Naive thymus-derived CD4-positive, alpha-beta T cell (primary cell): ENCODE results near the gene SLC44A5. TPM values are rescaled to one million over a fixed set of nuclear protein-coding genes. Genes with fewer than 3 reads are reported as not detected.

Experiments used
- ATAC-seq: fragments of 150-1000 bp; cut with Tn5 transposase; 2 replicates; pipeline ENCODE4 v1.10.0; 2021; ENCODE audit warnings: mild to moderate bottlenecking, moderate library complexity
- CTCF ChIA-PET: fragments of 350-600 bp; sonication (Branson Sonifier 250); formaldehyde crosslinking; loops from one replicate; lab custom pipeline; 2021; ENCODE audit warnings: antibody characterized with exemption; lab: Charles Lee
- POLR2A ChIA-PET: fragments of 350-600 bp; sonication (Branson Sonifier 250); formaldehyde crosslinking; loops from one replicate; lab custom pipeline; 2021; ENCODE audit warnings: antibody characterized with exemption, inconsistent platforms; lab: Charles Lee
- DNase-seq, 9 donors: peaks; one replicate each; pipeline versions ENCODE4 v3.0.0 to v3.0.0-alpha.2; 2020 to 2022; ENCODE audit warnings: mixed read lengths in 1 of 9
- H3K27ac ChIP-seq: one replicate; pipeline ENCODE4 v1.7.0; 2013; ENCODE audit warnings: mild to moderate bottlenecking, low read depth, low read length, moderate library complexity
- H3K27me3 ChIP-seq, 2 donors: one replicate each; pipeline ENCODE4 v1.7.0; 2013; ENCODE audit warnings: low read length in 2 of 2, mild to moderate bottlenecking in 2 of 2, moderate library complexity in 2 of 2; ENCODE audit not compliant: control insufficient read depth in 2 of 2, insufficient read depth in 2 of 2
- H3K36me3 ChIP-seq, 3 experiments: 1 replicate in 2 of 3; 2 replicates in 1 of 3; pipeline ENCODE4 v1.7.0; 2013; ENCODE audit warnings: low read length in 3 of 3, mild to moderate bottlenecking in 3 of 3, moderate library complexity in 1 of 3; ENCODE audit not compliant: insufficient read depth in 3 of 3, control insufficient read depth in 2 of 3
- H3K4me1 ChIP-seq, 2 donors: one replicate each; pipeline ENCODE4 v1.7.0; 2013; ENCODE audit warnings: low read length in 2 of 2, mild to moderate bottlenecking in 2 of 2, moderate library complexity in 1 of 2; ENCODE audit not compliant: control insufficient read depth in 2 of 2, insufficient read depth in 2 of 2
- H3K4me3 ChIP-seq: 2 replicates; pipeline ENCODE4 v1.7.0; 2013; ENCODE audit warnings: mild to moderate bottlenecking, low read length
- H3K9me3 ChIP-seq, 3 experiments: 1 replicate in 2 of 3; 2 replicates in 1 of 3; pipeline ENCODE4 v1.7.0; 2013; ENCODE audit warnings: low read length in 3 of 3; ENCODE audit not compliant: control insufficient read depth in 2 of 3
- H3K27ac Mint-ChIP-seq, 9 donors: one replicate each; pipeline ENCODE4 v1.8.0; 2020 to 2022; ENCODE audit warnings: mixed read lengths in 9 of 9, mild to moderate bottlenecking in 8 of 9, moderate library complexity in 5 of 9, inconsistent platforms in 2 of 9
- H3K27me3 Mint-ChIP-seq, 5 donors: one replicate each; pipeline ENCODE4 v1.8.0; 2021 to 2022; ENCODE audit warnings: mixed read lengths in 5 of 5, mild to moderate bottlenecking in 1 of 5
- H3K36me3 Mint-ChIP-seq, 5 donors: one replicate each; pipeline ENCODE4 v1.8.0; 2020 to 2022; ENCODE audit warnings: mixed read lengths in 5 of 5, mild to moderate bottlenecking in 3 of 5, inconsistent platforms in 1 of 5
- H3K4me1 Mint-ChIP-seq, 7 donors: one replicate each; pipeline ENCODE4 v1.8.0; 2020 to 2022; ENCODE audit warnings: mixed read lengths in 7 of 7, mild to moderate bottlenecking in 3 of 7, inconsistent platforms in 1 of 7
- H3K4me3 Mint-ChIP-seq, 10 donors: one replicate each; pipeline ENCODE4 v1.8.0; 2020 to 2022; ENCODE audit warnings: mild to moderate bottlenecking in 10 of 10, mixed read lengths in 10 of 10, moderate library complexity in 6 of 10, inconsistent platforms in 2 of 10
- H3K9me3 Mint-ChIP-seq, 11 donors: one replicate each; pipeline ENCODE4 v1.8.0; 2020 to 2022; ENCODE audit warnings: mixed read lengths in 11 of 11, mild to moderate bottlenecking in 4 of 11, inconsistent platforms in 1 of 11, moderate library complexity in 1 of 11
- intact Hi-C, 2 donors: fragments of 100-400 bp; cut with micrococcal nuclease; formaldehyde crosslinking; loops; one replicate each; pipeline ENCODE4 v1.15.1; 2023
- polyA plus RNA-seq, 2 donors: library from polyadenylated mRNA; unstranded; fragments of 300-500 nt; fragmentation: Illumina TruSeq; gene quantifications; one replicate each; pipeline ENCODE4 v1.2.3, GENCODE V29; 2021
- total RNA-seq, 6 experiments: library from RNA in 5 of 6; stranded (reverse) in 5 of 6; gene quantifications; 1 replicate in 5 of 6; 2 replicates in 1 of 6; pipeline ENCODE4 v1.2.3 and lab custom pipeline; 2021 to 2026

The SLC44A5 gene
- total and polyA plus RNA-seq, 7 experiments from 2014 or later = 0.92 to 6.0 (median 3.0) TPM; not detected in 3

DNA sequence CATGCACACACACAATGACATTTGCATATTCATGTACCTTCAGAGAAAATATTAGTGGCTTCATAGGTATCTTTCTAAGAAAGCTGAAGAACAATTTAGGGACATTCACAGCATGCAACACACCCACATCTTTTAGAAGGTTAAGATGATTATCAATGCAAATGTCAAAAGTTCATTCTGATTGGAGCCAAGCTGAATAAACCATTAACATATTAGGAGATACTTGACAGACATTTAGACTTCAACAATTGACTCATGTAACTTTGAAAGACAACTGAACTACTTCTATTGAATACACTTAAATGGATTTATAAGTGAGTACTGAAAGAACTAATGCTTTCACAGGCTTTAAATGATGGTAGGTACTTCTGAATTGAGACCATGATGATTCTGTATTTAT is 365.7 kb downstream of the SLC44A5 start:
- H3K27ac ChIP-seq = no peak overlapping the region
- Mint-ChIP-seq H3K4me3 (no peak overlapping the region), H3K36me3 (no peaks in the 10 kb centered on the region), H3K27me3 (peaks cover 0 to 12% (median 0%) of the 10 kb centered on the region in 5 donors), H3K27ac (no peak overlapping the region), H3K9me3 (peaks cover 0 to 1% (median 0%) of the 10 kb centered on the region in 11 donors), H3K4me1 (no peaks in the 10 kb centered on the region)
- no peaks in the 10 kb centered on the region for H3K4me1 ChIP-seq
- no peak overlapping the region for H3K4me3 ChIP-seq
- intact Hi-C loops = no loop called here
- no peaks in the 10 kb centered on the region for H3K27me3 ChIP-seq
- CTCF ChIA-PET = interaction anchor here (0.5 kb wide), 1 partner anchor 13 kb away, joined by 4 read pairs; no protein-coding TSS in a partner anchor
- DNase-seq (no peak), ATAC-seq (no peak)
- no peaks in the 10 kb centered on the region for H3K36me3 ChIP-seq
- POLR2A ChIA-PET = no interaction called here
- no peaks in the 10 kb centered on the region for H3K9me3 ChIP-seq

DNA sequence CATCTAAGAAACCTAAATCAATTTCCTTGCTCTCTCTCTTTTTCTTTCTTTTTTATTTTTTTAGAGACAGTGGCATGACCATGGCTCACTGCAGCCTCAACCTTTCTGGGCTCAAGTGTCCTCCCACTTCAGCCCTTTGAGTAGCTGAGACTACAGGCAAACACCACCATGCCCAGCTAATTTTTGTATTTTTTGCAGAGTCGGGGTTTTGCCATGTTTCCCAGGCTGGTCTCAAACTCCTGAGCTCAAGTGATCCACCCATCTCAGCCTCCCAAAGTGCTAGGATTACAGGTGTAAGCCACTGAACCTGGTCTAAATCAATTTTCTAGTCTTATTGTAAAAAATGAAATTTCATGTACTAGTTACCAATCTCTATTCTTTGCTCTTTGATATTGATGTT is 367.8 kb downstream of the SLC44A5 start:
- H3K4me3 Mint-ChIP-seq = no peak overlapping the region
- no peak for DNase-seq
- no peak overlapping the region for H3K27ac Mint-ChIP-seq
- no peak for ATAC-seq
- no peaks in the 10 kb centered on the region for H3K36me3 ChIP-seq
- peaks cover 0 to 20% (median 5%) of the 10 kb centered on the region in 5 donors for H3K27me3 Mint-ChIP-seq
- H3K9me3 ChIP-seq = no peaks in the 10 kb centered on the region
- no peaks in the 10 kb centered on the region for H3K9me3 Mint-ChIP-seq
- no peak overlapping the region for H3K27ac ChIP-seq
- H3K4me3 ChIP-seq = no peak overlapping the region
- CTCF ChIA-PET = interaction anchor here (0.5 kb wide), 1 partner anchor 85 kb away, joined by 4 read pairs; no protein-coding TSS in a partner anchor
- H3K4me1 ChIP-seq = no peaks in the 10 kb centered on the region
- intact Hi-C loops = no loop called here
- H3K4me1 Mint-ChIP-seq = no peaks in the 10 kb centered on the region
- no peaks in the 10 kb centered on the region for H3K27me3 ChIP-seq
- H3K36me3 Mint-ChIP-seq = no peaks in the 10 kb centered on the region
- POLR2A ChIA-PET = no interaction called here

DNA sequence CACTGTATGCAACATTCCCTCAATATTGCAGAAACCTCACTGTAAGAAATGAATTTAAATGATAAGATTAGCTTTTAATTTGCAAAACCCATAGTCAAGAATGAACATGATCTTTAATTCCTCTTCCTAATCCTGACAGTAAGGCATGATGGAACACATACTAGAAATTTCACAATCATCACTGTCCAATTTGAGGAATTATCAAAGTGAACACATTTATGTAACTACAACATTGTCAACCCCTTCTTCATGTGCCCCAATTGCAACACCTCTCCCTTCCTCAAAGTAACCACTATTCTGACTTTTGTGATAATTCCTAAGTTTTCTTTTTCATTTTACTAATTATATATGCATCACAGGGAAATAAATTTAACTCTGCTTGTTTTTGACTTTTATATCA is 373.6 kb downstream of the SLC44A5 start:
- Mint-ChIP-seq H3K9me3 (no peaks in the 10 kb centered on the region), H3K4me1 (no peaks in the 10 kb centered on the region), H3K27me3 (peaks cover 0 to 11% (median 0%) of the 10 kb centered on the region in 5 donors), H3K4me3 (no peak overlapping the region), H3K27ac (no peak overlapping the region), H3K36me3 (no peaks in the 10 kb centered on the region)
- Histone ChIP-seq H3K36me3 (no peaks in the 10 kb centered on the region), H3K27ac (no peak overlapping the region), H3K4me1 (no peaks in the 10 kb centered on the region), H3K9me3 (no peaks in the 10 kb centered on the region), H3K27me3 (no peaks in the 10 kb centered on the region), H3K4me3 (no peak overlapping the region)
- DNase-seq (no peak), ATAC-seq (no peak)
- ChIA-PET POLR2A (no interaction called here), CTCF (no interaction called here)
- intact Hi-C loops = no loop called here

DNA sequence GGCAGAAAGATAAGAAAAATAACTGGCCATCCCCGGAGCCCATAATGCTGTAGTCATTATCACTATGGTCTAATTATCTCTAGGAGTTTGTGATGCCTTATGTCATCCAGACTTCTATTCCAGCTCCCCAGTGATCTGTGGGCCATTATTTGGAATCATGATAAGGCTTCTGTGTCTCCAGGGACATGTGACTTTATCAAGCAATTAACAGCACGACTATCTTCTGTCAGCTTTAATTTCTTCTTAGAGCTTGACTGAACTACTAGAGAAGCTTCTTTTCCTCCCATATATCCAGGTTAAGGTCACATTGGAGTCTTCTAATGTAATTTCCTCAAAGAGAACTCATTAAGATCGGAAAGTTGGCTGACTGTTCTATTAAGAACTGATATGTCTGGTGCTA is 376.4 kb downstream of the SLC44A5 start:
- Mint-ChIP-seq H3K27ac (no peak overlapping the region), H3K9me3 (no peaks in the 10 kb centered on the region), H3K27me3 (peaks cover 0 to 12% (median 3%) of the 10 kb centered on the region in 5 donors), H3K4me1 (no peaks in the 10 kb centered on the region), H3K4me3 (no peak overlapping the region), H3K36me3 (no peaks in the 10 kb centered on the region)
- DNase-seq = no peak
- CTCF ChIA-PET = no interaction called here
- no peaks in the 10 kb centered on the region for H3K27me3 ChIP-seq
- intact Hi-C loops = no loop called here
- no peak for ATAC-seq
- POLR2A ChIA-PET = no interaction called here
- no peak overlapping the region for H3K27ac ChIP-seq
- no peaks in the 10 kb centered on the region for H3K4me1 ChIP-seq
- H3K4me3 ChIP-seq = no peak overlapping the region
- no peaks in the 10 kb centered on the region for H3K9me3 ChIP-seq
- H3K36me3 ChIP-seq = no peaks in the 10 kb centered on the region

DNA sequence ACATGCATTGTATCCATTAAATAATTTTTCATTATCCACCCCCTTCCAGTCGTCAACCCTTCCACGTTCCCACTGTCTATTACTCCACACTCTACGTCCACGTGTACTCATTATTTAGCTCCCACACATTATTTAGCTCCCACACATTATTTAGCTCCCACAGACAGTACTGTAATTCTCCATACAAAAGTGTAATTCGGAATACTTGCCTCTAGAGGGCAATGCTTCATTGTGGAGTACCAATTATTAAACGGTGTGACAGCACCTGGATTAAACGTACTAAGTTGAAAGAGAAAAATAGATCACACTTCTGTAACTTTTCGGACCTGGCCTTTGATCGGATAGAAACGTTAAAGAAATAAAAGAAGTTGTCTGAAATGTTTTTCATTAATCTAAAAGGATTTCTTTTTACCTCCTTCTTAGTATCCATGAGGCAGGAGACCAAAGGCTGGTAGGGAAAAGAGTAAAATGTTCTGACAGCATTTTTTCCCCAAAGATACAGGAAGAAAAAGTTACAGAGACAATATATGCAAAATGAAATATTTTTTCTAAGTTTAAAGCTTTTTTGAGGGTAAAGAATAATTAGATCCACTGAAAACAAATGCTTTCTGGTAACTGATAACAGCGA is 377.5 kb downstream of the SLC44A5 start:
- no peaks in the 10 kb centered on the region for H3K27me3 ChIP-seq
- no peak overlapping the region for H3K4me3 Mint-ChIP-seq
- H3K27ac Mint-ChIP-seq = no peak overlapping the region
- H3K9me3 ChIP-seq = no peaks in the 10 kb centered on the region
- peak in 5 of 9 donors; percentile 4 to 13 (median 10) for DNase-seq
- peaks cover 0 to 12% (median 3%) of the 10 kb centered on the region in 5 donors for H3K27me3 Mint-ChIP-seq
- H3K4me1 ChIP-seq = no peaks in the 10 kb centered on the region
- ChIA-PET POLR2A (no interaction called here), CTCF (no interaction called here)
- no peaks in the 10 kb centered on the region for H3K4me1 Mint-ChIP-seq
- H3K36me3 ChIP-seq = no peaks in the 10 kb centered on the region
- intact Hi-C loops = no loop called here
- H3K27ac ChIP-seq = no peak overlapping the region
- H3K36me3 Mint-ChIP-seq = no peaks in the 10 kb centered on the region
- H3K9me3 Mint-ChIP-seq = peaks cover 0 to 1% (median 0%) of the 10 kb centered on the region in 11 donors
- ATAC-seq = peak; percentile 53
- no peak overlapping the region for H3K4me3 ChIP-seq

DNA sequence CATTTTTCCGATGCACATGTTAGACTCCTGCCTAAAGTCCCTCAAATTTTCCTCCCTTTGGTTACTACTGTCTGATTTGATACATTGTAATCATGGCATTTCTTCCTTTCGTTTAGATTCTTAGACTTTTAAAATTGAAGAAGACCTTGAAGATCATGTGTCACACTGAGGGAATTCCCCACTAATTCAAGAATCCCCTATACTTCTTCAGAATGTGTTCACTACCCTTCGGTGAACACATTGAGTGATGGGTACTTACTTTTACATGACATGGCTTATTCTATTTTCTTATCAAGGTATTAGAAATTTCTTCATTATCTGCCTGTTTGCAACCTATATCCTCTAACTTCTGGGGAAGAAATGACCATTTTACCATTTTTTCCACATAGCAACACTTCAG is 390.8 kb downstream of the SLC44A5 start:
- peaks cover 0 to 1% (median 0%) of the 10 kb centered on the region in 11 donors for H3K9me3 Mint-ChIP-seq
- H3K4me3 Mint-ChIP-seq = no peak overlapping the region
- no peak for DNase-seq
- no peaks in the 10 kb centered on the region for H3K27me3 ChIP-seq
- no peaks in the 10 kb centered on the region for H3K4me1 Mint-ChIP-seq
- H3K27ac Mint-ChIP-seq = no peak overlapping the region
- H3K9me3 ChIP-seq = no peaks in the 10 kb centered on the region
- H3K36me3 ChIP-seq = no peaks in the 10 kb centered on the region
- CTCF ChIA-PET = no interaction called here
- H3K27ac ChIP-seq = no peak overlapping the region
- no peaks in the 10 kb centered on the region for H3K4me1 ChIP-seq
- no peaks in the 10 kb centered on the region for H3K36me3 Mint-ChIP-seq
- no peak overlapping the region for H3K4me3 ChIP-seq
- intact Hi-C loops = no loop called here
- peaks cover 0 to 5% (median 0%) of the 10 kb centered on the region in 5 donors for H3K27me3 Mint-ChIP-seq
- POLR2A ChIA-PET = no interaction called here
- ATAC-seq = no peak

DNA sequence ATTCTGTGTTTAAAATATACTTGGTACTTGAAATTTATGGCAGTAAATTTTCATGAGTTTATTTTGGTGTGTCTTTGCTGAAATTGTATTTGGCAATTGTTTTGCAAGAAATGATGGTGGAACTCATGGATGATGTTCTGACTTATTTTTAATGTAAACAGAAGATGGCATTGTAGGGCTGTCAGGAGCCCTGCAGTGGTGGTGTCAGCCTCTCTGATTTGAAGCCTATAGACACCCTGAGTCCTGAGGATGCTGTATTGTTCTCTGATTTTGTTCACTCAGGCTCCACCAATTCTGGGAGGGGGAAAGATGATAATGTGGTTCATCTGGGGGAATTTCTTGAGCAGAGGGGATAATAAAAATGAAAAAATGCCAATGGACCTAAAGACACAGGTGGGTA is 396.9 kb downstream of the SLC44A5 start:
- H3K4me3 Mint-ChIP-seq = no peak overlapping the region
- H3K27ac Mint-ChIP-seq = no peak overlapping the region
- POLR2A ChIA-PET = no interaction called here
- ATAC-seq (no peak), DNase-seq (no peak)
- intact Hi-C loops = no loop called here
- H3K4me1 Mint-ChIP-seq = no peaks in the 10 kb centered on the region
- Histone ChIP-seq H3K36me3 (no peaks in the 10 kb centered on the region), H3K4me3 (no peak overlapping the region), H3K4me1 (no peaks in the 10 kb centered on the region), H3K9me3 (no peaks in the 10 kb centered on the region), H3K27ac (no peak overlapping the region), H3K27me3 (no peaks in the 10 kb centered on the region)
- H3K27me3 Mint-ChIP-seq = peaks cover 0 to 5% (median 0%) of the 10 kb centered on the region in 5 donors
- CTCF ChIA-PET = no interaction called here
- no peaks in the 10 kb centered on the region for H3K36me3 Mint-ChIP-seq
- H3K9me3 Mint-ChIP-seq = peaks cover 0 to 2% (median 0%) of the 10 kb centered on the region in 11 donors
